Measurements from ENCODE around the gene ZNF280A. TPM values are rescaled to one million over a fixed set of nuclear protein-coding genes. Genes with fewer than 3 reads are reported as not detected.

Gene ZNF280A
- total RNA-seq, 1 experiment from 2014 or later = 0.81 TPM

DNA sequence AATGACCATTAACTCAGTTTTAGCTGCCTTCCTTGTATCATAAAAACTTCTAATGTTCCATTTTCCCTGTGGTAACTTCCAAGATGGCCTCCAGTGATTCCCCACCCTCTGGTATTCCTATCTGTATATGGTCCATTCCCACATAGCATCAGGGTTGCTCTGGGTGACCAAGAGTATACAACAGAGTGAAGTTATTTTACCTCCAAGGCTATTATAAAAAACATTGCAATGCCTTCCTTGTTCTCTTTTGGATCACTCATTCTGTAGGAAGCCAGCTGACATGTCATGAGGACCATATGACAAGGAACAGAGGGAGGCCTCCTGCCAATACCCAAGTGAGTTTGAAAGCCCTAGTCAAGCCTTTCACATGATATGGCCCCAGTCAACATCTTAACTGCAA lies 41.6 kb downstream of the ZNF280A start:
- Histone ChIP-seq H2AFZ (ENCODE audit: low read depth, low read length, poor library complexity, severe bottlenecking) (no peak overlapping the region), H3K9me2 (ENCODE audit: insufficient read depth) (no peaks in the 10 kb centered on the region), H3K27me3 (ENCODE audit: insufficient read depth, low read length) (no peaks in the 10 kb centered on the region), H3K9ac (ENCODE audit: low read length) (no peak overlapping the region), H4K20me1 (ENCODE audit: insufficient read depth) (no peaks in the 10 kb centered on the region), H3K27ac (ENCODE audit: low read depth, low read length) (no peak overlapping the region), H3K4me1 (ENCODE audit: control insufficient read depth in 1 of 2, insufficient read depth in 2 of 2, low read length in 2 of 2) (no peaks in the 10 kb centered on the region), H3K9me3 (ENCODE audit: control insufficient read depth in 1 of 2, insufficient read depth in 1 of 2, low read depth in 1 of 2, low read length in 2 of 2) (no peaks in the 10 kb centered on the region), H3K4me3 (replicated peaks in 1 of 2; ENCODE audit: low read depth in 1 of 2, low read length in 2 of 2) (no peak overlapping the region), H3K36me3 (ENCODE audit: control insufficient read depth in 1 of 2, insufficient read depth in 2 of 2, low read length in 2 of 2) (no peaks in the 10 kb centered on the region), H3K4me2 (ENCODE audit: low read length) (no peak overlapping the region), H3K79me2 (ENCODE audit: insufficient read depth, low read length) (no peaks in the 10 kb centered on the region)
- ChIA-PET CTCF (interaction anchor here (1.2 kb wide), 1 partner anchor 275 kb away, joined by 3 read pairs; no protein-coding TSS in a partner anchor), POLR2A (no interaction called here), RAD21 (ENCODE audit: low non-redundant PET in 1 of 2, low total read pairs in 2 of 2, uncharacterized antibody in 2 of 2, unreplicated experiment in 2 of 2) (no interaction called here)
- no TSS peak for BruUV-seq (replicated peaks)
- TF ChIP-seq ZNF274 (IDR thresholded peaks at IDR 0.05; ENCODE audit: low read depth, low read length) (no peak), EZH2phosphoT487 (IDR thresholded peaks at IDR 0.05; ENCODE audit: borderline replicate concordance) (no peak), EZH2 (IDR thresholded peaks at IDR 0.05) (no peak), SIN3A (IDR thresholded peaks at IDR 0.05; ENCODE audit: low read depth) (no peak), CEBPB (IDR thresholded peaks at IDR 0.05; ENCODE audit: low read depth) (no peak), ZFX (IDR thresholded peaks at IDR 0.05) (no peak), TCF7L2 (IDR thresholded peaks at IDR 0.05; ENCODE audit: borderline replicate concordance, extremely low read depth, insufficient read depth, insufficient read length) (no peak), POLR2A (IDR thresholded peaks at IDR 0.05; ENCODE audit: borderline replicate concordance, extremely low read depth, insufficient read depth, insufficient read length) (no peak), CBX3 (IDR thresholded peaks at IDR 0.05; ENCODE audit: low read depth) (no peak), RAD21 (IDR thresholded peaks at IDR 0.05; ENCODE audit: low read depth) (no peak), EGR1 (IDR thresholded peaks at IDR 0.05; ENCODE audit: low read depth) (no peak), FOSL1 (IDR thresholded peaks at IDR 0.05; ENCODE audit: low read depth) (no peak)
- TF ChIP-seq, protein P1, sequence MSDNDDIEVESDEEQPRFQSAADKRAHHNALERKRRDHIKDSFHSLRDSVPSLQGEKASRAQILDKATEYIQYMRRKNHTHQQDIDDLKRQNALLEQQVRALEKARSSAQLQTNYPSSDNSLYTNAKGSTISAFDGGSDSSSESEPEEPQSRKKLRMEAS (IDR thresholded peaks at IDR 0.05) = no peak
- TF ChIP-seq, protein P2, sequence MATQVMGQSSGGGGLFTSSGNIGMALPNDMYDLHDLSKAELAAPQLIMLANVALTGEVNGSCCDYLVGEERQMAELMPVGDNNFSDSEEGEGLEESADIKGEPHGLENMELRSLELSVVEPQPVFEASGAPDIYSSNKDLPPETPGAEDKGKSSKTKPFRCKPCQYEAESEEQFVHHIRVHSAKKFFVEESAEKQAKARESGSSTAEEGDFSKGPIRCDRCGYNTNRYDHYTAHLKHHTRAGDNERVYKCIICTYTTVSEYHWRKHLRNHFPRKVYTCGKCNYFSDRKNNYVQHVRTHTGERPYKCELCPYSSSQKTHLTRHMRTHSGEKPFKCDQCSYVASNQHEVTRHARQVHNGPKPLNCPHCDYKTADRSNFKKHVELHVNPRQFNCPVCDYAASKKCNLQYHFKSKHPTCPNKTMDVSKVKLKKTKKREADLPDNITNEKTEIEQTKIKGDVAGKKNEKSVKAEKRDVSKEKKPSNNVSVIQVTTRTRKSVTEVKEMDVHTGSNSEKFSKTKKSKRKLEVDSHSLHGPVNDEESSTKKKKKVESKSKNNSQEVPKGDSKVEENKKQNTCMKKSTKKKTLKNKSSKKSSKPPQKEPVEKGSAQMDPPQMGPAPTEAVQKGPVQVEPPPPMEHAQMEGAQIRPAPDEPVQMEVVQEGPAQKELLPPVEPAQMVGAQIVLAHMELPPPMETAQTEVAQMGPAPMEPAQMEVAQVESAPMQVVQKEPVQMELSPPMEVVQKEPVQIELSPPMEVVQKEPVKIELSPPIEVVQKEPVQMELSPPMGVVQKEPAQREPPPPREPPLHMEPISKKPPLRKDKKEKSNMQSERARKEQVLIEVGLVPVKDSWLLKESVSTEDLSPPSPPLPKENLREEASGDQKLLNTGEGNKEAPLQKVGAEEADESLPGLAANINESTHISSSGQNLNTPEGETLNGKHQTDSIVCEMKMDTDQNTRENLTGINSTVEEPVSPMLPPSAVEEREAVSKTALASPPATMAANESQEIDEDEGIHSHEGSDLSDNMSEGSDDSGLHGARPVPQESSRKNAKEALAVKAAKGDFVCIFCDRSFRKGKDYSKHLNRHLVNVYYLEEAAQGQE (IDR thresholded peaks at IDR 0.05; ENCODE audit: low read depth) = no peak
- TF ChIP-seq, protein P3, sequence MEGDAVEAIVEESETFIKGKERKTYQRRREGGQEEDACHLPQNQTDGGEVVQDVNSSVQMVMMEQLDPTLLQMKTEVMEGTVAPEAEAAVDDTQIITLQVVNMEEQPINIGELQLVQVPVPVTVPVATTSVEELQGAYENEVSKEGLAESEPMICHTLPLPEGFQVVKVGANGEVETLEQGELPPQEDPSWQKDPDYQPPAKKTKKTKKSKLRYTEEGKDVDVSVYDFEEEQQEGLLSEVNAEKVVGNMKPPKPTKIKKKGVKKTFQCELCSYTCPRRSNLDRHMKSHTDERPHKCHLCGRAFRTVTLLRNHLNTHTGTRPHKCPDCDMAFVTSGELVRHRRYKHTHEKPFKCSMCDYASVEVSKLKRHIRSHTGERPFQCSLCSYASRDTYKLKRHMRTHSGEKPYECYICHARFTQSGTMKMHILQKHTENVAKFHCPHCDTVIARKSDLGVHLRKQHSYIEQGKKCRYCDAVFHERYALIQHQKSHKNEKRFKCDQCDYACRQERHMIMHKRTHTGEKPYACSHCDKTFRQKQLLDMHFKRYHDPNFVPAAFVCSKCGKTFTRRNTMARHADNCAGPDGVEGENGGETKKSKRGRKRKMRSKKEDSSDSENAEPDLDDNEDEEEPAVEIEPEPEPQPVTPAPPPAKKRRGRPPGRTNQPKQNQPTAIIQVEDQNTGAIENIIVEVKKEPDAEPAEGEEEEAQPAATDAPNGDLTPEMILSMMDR (IDR thresholded peaks at IDR 0.05 in 2 of 3, conservative IDR thresholded peaks at IDR 0.05 in 1 of 3; ENCODE audit: borderline replicate concordance in 1 of 3, insufficient read depth in 1 of 3, low read depth in 2 of 3, low read length in 2 of 3) = no peak
- TF ChIP-seq, protein P4, sequence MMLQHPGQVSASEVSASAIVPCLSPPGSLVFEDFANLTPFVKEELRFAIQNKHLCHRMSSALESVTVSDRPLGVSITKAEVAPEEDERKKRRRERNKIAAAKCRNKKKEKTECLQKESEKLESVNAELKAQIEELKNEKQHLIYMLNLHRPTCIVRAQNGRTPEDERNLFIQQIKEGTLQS (IDR thresholded peaks at IDR 0.05) = no peak
- no peak for ATAC-seq
- intact Hi-C loops (cut with micrococcal nuclease) = no loop called here
- DNase-seq (ENCODE audit: low read depth, low spot score) = no peak
